Measurements from ENCODE around the gene PLXNA2. TPM values are rescaled to one million over a fixed set of nuclear protein-coding genes. Genes with fewer than 3 reads are reported as not detected.
A peak's percentile ranks its signal among the peaks of the same experiment; 100 is the strongest.

Gene PLXNA2
- total RNA-seq, 1 donor from 2014 or later = 9.0 TPM

DNA sequence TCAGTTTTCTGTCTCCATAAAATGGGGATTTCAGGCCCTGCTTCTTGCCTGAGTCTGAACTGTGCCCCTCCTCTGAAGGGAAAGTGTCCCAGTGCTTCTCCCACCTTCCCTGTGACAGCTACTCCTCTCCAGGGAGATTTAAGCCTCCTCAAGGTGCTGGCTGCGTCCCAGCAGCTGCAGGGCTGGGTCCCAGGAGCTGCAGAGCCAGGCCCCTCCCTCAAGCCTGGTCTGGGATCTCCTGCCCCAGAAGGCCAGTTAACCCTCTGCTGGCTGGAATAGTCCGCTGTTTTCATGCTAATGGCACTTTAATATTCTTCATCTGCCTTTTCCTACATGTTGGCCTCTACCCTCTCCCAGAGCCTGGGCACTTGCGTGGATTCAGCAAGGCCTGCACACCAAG lies 99.0 kb downstream of the PLXNA2 start:
- Histone ChIP-seq H3K4me3 (ENCODE audit: low read depth, low read length) (no peak overlapping the region), H3K36me3 (ENCODE audit: control insufficient read depth, insufficient read depth, low read length) (peaks cover 5% of the 10 kb centered on the region), H3K27me3 (ENCODE audit: control insufficient read depth, insufficient read depth, low read length) (no peaks in the 10 kb centered on the region)
- TF ChIP-seq, protein P1, sequence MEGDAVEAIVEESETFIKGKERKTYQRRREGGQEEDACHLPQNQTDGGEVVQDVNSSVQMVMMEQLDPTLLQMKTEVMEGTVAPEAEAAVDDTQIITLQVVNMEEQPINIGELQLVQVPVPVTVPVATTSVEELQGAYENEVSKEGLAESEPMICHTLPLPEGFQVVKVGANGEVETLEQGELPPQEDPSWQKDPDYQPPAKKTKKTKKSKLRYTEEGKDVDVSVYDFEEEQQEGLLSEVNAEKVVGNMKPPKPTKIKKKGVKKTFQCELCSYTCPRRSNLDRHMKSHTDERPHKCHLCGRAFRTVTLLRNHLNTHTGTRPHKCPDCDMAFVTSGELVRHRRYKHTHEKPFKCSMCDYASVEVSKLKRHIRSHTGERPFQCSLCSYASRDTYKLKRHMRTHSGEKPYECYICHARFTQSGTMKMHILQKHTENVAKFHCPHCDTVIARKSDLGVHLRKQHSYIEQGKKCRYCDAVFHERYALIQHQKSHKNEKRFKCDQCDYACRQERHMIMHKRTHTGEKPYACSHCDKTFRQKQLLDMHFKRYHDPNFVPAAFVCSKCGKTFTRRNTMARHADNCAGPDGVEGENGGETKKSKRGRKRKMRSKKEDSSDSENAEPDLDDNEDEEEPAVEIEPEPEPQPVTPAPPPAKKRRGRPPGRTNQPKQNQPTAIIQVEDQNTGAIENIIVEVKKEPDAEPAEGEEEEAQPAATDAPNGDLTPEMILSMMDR (IDR thresholded peaks at IDR 0.05; ENCODE audit: insufficient read depth, low read length, severe bottlenecking) = no peak
- DNase-seq (ENCODE audit: low read depth) (no peak), FAIRE-seq (no peak)

DNA sequence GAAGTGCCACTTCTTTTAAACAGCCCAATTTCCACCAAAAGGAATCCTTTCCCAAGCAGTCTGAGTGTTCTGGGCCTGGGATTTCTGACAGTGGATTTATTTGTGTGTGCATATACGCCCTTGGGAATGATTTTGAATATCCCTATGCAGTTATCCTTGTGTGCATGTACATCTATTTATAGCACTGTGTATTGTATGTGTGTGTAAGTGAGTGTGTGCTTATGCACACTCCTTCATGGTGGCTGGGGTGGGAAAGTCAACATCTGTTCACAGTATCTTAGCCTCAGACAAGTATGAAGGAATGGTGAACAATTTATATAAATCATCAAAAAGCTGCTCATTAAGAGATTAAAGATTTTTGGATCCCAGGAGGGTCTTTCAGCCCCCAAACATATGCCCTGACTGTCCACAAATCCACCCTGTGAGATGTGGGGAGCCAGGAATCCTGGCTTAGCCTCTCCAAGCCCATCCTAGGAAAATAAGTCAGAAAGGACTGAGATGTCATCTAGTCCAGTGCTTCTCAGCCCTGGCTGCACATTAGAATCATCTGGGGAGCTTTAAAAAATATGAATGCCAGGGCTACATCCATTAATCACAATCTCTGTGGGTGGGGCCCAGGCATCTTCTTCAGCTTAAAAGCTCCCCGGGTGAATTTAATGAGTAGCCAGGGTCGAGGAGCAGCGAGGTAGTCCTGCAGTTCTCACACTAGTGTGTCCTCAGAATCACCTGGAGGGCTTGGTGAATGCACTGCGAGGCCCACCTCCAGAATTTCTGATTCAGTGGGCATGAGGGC lies 101.4 kb downstream of the PLXNA2 start:
- FAIRE-seq (no peak), DNase-seq (ENCODE audit: low read depth) (no peak)
- Histone ChIP-seq H3K36me3 (ENCODE audit: control insufficient read depth, insufficient read depth, low read length) (peaks cover 11% of the 10 kb centered on the region), H3K4me3 (ENCODE audit: low read depth, low read length) (no peak overlapping the region), H3K27me3 (ENCODE audit: control insufficient read depth, insufficient read depth, low read length) (no peaks in the 10 kb centered on the region)
- TF ChIP-seq, protein P1 (IDR thresholded peaks at IDR 0.05; ENCODE audit: insufficient read depth, low read length, severe bottlenecking) = no peak

DNA sequence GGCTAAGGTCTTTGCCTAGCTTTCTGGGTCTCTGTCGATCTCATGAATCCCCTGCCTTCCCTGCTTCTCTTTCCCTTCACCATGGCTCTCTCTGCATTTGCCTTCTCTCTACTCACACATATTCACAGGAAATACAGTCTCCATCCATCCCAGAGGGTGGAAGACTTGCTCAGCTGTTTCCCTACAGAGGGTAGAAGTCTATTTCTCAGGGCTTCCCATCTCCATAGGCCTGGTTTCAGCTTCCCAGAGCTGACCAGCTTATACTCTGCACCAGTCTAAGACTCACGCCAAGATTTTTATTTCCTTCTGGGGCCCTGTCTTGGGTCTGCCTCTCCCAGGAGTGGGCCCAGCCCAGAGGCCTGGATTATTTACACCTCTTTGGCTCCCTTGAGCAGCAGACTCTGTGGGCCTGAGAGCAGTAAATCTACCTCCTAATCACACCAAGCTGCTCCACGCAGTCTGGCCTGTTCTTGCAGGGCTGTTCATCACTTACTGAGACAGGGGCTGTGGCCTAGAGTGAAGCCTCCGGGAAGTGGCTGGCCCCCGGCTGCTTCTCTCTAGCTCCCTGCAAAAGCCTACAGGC lies 102.5 kb downstream of the PLXNA2 start:
- Histone ChIP-seq H3K4me3 (ENCODE audit: low read depth, low read length) (no peak overlapping the region), H3K27me3 (ENCODE audit: control insufficient read depth, insufficient read depth, low read length) (no peaks in the 10 kb centered on the region), H3K36me3 (ENCODE audit: control insufficient read depth, insufficient read depth, low read length) (peaks cover 11% of the 10 kb centered on the region)
- TF ChIP-seq, protein P1 (IDR thresholded peaks at IDR 0.05; ENCODE audit: insufficient read depth, low read length, severe bottlenecking) = no peak
- no peak for DNase-seq (ENCODE audit: low read depth)
- FAIRE-seq = no peak

DNA sequence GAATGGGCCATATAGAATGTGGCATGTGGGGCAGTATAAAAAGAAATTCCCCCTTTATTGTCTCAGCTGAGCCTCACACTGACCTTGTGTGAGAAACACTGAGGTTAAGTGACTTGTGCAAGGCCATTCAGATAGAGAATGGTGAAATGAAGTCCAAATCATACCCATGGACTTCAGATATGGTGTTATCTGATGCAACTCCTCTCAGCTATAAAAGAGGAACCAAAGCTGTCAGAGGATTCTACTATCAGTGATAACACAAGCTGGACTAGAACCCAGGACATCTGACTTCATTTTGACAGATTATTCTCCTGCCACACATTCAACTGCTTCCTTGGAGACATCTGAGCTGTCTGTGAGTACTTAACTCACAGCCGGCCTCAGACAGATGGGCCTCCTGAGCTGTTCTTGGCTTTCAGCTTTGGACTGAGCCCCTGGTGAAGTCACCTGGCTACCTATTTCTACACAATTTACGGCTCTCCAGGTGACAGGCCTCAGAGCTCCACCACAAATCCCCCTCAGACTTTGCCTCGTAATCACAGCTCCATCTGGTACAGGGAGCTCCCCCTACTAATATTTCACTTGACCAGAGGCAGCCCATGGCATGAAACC lies 104.6 kb downstream of the PLXNA2 start:
- no peak overlapping the region for H3K4me3 ChIP-seq (ENCODE audit: low read depth, low read length)
- peaks cover 12% of the 10 kb centered on the region for H3K36me3 ChIP-seq (ENCODE audit: control insufficient read depth, insufficient read depth, low read length)
- DNase-seq (ENCODE audit: low read depth) (no peak), FAIRE-seq (no peak)
- no peaks in the 10 kb centered on the region for H3K27me3 ChIP-seq (ENCODE audit: control insufficient read depth, insufficient read depth, low read length)
- TF ChIP-seq, protein P1 (IDR thresholded peaks at IDR 0.05; ENCODE audit: insufficient read depth, low read length, severe bottlenecking) = no peak

DNA sequence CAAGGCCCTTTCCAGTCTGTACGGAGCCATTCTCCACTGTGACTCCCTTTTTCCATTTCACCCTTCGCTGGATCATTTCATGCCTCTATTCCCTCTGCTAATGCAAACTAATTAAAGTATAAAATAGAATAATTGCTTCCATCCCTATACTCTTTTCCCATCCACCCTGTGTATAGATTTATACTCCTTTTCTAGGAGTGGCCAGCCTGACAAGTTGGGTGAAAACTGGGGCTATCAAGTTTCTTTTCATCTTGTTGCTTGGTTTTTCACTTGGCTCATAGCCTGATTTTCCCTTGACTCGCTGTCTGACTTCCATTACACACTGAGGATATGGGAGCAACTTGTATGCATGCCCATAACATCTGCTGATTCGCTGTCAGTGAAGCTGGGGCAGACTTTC lies 107.0 kb downstream of the PLXNA2 start:
- no peaks in the 10 kb centered on the region for H3K27me3 ChIP-seq (ENCODE audit: control insufficient read depth, insufficient read depth, low read length)
- no peak for FAIRE-seq
- peak; percentile 26 for DNase-seq (ENCODE audit: low read depth)
- no peak overlapping the region for H3K4me3 ChIP-seq (ENCODE audit: low read depth, low read length)
- TF ChIP-seq, protein P1 (IDR thresholded peaks at IDR 0.05; ENCODE audit: insufficient read depth, low read length, severe bottlenecking) = no peak
- peaks cover 10% of the 10 kb centered on the region for H3K36me3 ChIP-seq (ENCODE audit: control insufficient read depth, insufficient read depth, low read length)

Data from bronchial epithelial cell (primary cell).